Esophagus squamous epithelium (tissue), 4 donors: ENCODE measurements around the gene ERCC4.

ENCODE experiments used
- POLR2A ChIP-seq, 4 donors: fragments of 450-650 bp; IDR thresholded peaks; one replicate each; pipeline ENCODE4 v1.6.1; 2017; ENCODE audit warnings: antibody characterized with exemption in 4 of 4, mild to moderate bottlenecking in 4 of 4, moderate library complexity in 3 of 4
- TF ChIP-seq, protein P1 (sequence below), 6 experiments: fragments of 450-650 bp in 4 of 6; fragments of 200-600 bp in 2 of 6; sonication (generic) in 2 of 6; IDR thresholded peaks; one replicate each; pipeline ENCODE4 v1.5.1; 2016 to 2019; ENCODE audit warnings: antibody characterized with exemption in 6 of 6, mild to moderate bottlenecking in 4 of 6, moderate library complexity in 4 of 6

DNA sequence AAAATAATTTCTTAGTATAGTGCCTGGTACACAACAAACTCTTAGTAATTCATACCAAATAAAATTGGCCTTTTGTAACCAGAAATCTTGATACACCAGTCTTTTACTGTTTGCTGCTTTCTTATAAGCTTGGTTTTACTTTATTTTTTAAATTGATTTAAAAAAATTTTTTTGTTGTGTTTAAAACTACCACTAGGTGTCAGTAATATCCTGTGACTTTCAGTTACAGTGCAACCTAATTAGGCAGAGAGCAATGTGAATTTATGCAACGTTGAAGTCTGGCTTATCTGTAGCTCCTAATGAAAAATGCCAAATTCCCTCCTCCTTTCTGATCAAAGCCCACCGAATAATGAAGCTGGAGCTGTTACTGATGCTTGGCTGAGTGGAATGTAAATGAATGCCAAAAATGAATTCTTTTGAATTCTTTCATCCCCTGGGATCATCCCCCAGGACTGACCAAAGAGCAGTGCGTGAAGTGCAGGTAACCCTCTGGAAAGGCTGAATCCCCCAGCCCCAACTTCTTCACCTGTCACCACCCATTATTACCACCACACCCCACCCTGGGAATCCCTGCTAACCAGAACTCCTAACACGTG, 3.8 kb downstream of the ERCC4 start:
- TF ChIP-seq, protein P1, sequence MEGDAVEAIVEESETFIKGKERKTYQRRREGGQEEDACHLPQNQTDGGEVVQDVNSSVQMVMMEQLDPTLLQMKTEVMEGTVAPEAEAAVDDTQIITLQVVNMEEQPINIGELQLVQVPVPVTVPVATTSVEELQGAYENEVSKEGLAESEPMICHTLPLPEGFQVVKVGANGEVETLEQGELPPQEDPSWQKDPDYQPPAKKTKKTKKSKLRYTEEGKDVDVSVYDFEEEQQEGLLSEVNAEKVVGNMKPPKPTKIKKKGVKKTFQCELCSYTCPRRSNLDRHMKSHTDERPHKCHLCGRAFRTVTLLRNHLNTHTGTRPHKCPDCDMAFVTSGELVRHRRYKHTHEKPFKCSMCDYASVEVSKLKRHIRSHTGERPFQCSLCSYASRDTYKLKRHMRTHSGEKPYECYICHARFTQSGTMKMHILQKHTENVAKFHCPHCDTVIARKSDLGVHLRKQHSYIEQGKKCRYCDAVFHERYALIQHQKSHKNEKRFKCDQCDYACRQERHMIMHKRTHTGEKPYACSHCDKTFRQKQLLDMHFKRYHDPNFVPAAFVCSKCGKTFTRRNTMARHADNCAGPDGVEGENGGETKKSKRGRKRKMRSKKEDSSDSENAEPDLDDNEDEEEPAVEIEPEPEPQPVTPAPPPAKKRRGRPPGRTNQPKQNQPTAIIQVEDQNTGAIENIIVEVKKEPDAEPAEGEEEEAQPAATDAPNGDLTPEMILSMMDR (IDR thresholded peaks at IDR 0.05), result peak; percentile 25 to 79 (median 66)
- TF ChIP-seq POLR2A (IDR thresholded peaks at IDR 0.05), result no peak
